ENCODE measurements around the gene STPG3.

STPG3 gene

DNA sequence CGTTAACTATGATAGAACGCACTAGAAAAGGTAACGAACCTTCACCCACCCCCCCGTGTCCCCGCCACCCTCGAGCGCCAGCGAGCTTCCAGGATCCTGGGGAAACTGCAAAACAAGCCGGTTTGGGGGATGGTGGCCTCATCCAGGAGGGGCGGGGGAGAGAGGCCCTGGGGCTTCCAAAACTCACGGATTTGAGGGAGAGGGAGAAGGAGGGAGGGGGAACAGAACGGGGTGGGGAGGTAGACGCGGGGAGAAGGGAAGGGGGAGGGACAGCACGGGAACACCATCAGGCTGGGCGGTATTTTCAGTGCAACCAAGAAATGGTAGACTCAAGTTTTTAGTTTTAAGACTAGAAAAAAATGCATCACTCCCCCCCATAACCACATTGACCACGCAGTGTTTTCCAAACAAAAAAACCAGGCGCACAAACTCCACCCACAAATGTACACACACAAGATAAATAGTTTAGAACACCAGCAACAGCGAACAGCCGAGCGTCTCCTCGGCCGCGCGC, 49.5 kb downstream of the STPG3 start:
- DNase-seq (ENCODE audit: low read depth in 2 of 2): no peak

DNA sequence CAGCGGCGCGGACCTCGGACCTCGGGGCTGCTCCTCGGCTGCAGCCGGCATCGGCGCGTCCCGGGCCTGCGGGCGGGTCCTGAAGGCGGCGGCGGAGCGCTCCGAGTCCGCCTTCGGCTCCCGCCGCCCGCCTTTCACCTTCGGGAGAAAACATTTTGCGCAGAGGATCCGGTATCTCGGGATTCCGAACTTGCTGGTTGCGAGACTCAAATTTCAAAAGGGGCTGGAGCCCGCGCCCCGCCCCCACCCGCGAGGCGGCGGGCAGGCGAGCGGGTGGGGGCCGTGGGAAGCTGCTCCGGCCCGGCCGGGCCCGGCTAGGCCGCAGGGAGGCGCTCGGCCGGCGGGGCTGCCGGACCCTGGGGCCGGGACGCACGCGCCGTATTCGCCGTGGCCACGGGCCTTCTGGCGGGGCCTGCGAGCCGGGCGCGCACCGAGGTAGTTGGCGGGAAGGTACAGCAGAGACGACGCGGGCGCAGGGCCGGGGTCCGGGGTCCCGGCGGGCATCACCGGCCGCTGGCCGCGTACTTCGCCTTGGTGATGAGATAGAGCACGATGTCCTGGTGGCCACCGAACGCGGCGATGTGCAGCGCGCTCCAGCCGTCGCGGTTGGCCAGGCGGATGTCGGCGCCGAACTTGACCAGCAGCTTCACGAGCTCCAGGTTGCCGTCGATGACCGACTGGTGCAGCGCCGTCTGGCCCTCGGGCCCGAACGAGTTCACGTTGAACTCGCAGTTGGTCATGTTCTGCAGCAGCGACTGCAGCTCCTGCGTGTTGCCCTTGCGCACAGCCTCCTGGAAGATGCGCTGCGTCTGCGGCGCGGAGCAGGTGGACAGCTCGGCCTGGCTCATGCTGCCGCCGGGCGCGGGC, 50.2 kb downstream of the STPG3 start:
- DNase-seq (ENCODE audit: low read depth in 2 of 2): no peak

- peak; percentile 83 to 84 for DNase-seq (ENCODE audit: low read depth in 2 of 2)
Observed at GRCh38 chr9:137302118-137302448, 51.0 kb downstream of the STPG3 start, which contains the start of gene NRARP. Gene NRARP (minus strand): TSS chr9:137302271. CDS start chr9:137301928, 343 bp downstream.

GRCh38 chr9:137302449-137303150, 51.5 kb downstream of the STPG3 start:
- DNase-seq (ENCODE audit: low read depth in 2 of 2): peak in 1 of 2 donors; percentile 25

Measured in activated CD8-positive, alpha-beta memory T cell treated with anti-CD3 and anti-CD28 coated beads for 4 hours (primary cell).